Chondrocyte (in vitro differentiated cells): ENCODE measurements around the gene NES. TPM values are rescaled to one million over a fixed set of nuclear protein-coding genes. Genes with fewer than 3 reads are reported as not detected.

Experiments used
- DNase-seq: peaks from one replicate; pipeline ENCODE4 v3.0.0; 2021; ENCODE audit warnings: mixed read lengths, low spot score
- H3K27ac Mint-ChIP-seq: one replicate; pipeline ENCODE4 v1.8.0; 2021; ENCODE audit warnings: mild to moderate bottlenecking, moderate library complexity, mixed read lengths; ENCODE audit not compliant: unreplicated experiment
- H3K27me3 Mint-ChIP-seq: 2 replicates; pipeline ENCODE4 v1.8.0; 2021; ENCODE audit warnings: low read depth, mixed read lengths
- H3K36me3 Mint-ChIP-seq: 2 replicates; pipeline ENCODE4 v1.8.0; 2021; ENCODE audit warnings: low read depth, mixed read lengths
- H3K4me1 Mint-ChIP-seq: 2 replicates; pipeline ENCODE4 v1.8.0; 2021; ENCODE audit warnings: low read depth, mild to moderate bottlenecking, mixed read lengths
- H3K4me3 Mint-ChIP-seq: one replicate; pipeline ENCODE4 v1.8.0; 2021; ENCODE audit warnings: mild to moderate bottlenecking, moderate library complexity, mixed read lengths; ENCODE audit not compliant: unreplicated experiment
- H3K9me3 Mint-ChIP-seq: 2 replicates; pipeline ENCODE4 v1.8.0; 2021; ENCODE audit warnings: low read depth, mixed read lengths
- CTCF ChIP-seq: fragments of 200-600 bp; sonication (generic); IDR thresholded peaks from 2 replicates; pipeline ENCODE4 v1.5.0; 2021; ENCODE audit warnings: antibody characterized with exemption, mild to moderate bottlenecking, moderate library complexity
- total RNA-seq: library from RNA; stranded (reverse); gene quantifications from 3 replicates; pipeline ENCODE4 v1.2.1, GENCODE V29; 2021

The NES gene
- total RNA-seq, 1 donor from 2014 or later, result 6.0 TPM

GRCh38 chr1:156629823-156630449 is 47.3 kb downstream of the NES start:
- no peak for TF ChIP-seq CTCF
- DNase-seq, result no peak
- Mint-ChIP-seq H3K27ac (no peak overlapping the region), H3K36me3 (peaks cover 4% of the 10 kb centered on the region), H3K4me1 (peaks cover 6% of the 10 kb centered on the region), H3K4me3 (no peak overlapping the region), H3K9me3 (no peaks in the 10 kb centered on the region), H3K27me3 (peaks cover 54% of the 10 kb centered on the region)

GRCh38 chr1:156627313-156627880 is 49.8 kb downstream of the NES start:
- H3K27ac Mint-ChIP-seq, result no peak overlapping the region
- no peak for DNase-seq
- no peak overlapping the region for H3K4me3 Mint-ChIP-seq
- H3K9me3 Mint-ChIP-seq, result no peaks in the 10 kb centered on the region
- peak; percentile 78 for TF ChIP-seq CTCF
- H3K36me3 Mint-ChIP-seq, result peaks cover 2% of the 10 kb centered on the region
- H3K27me3 Mint-ChIP-seq, result peaks cover 47% of the 10 kb centered on the region
- H3K4me1 Mint-ChIP-seq, result peaks cover 9% of the 10 kb centered on the region

- TF ChIP-seq CTCF, result peak; percentile 54
- H3K4me3 Mint-ChIP-seq, result no peak overlapping the region
- H3K27ac Mint-ChIP-seq, result no peak overlapping the region
- no peaks in the 10 kb centered on the region for H3K9me3 Mint-ChIP-seq
- DNase-seq, result no peak
- H3K27me3 Mint-ChIP-seq, result peaks cover 44% of the 10 kb centered on the region
- H3K36me3 Mint-ChIP-seq, result peaks cover 2% of the 10 kb centered on the region
- peaks cover 9% of the 10 kb centered on the region for H3K4me1 Mint-ChIP-seq
Measured at GRCh38 chr1:156626079-156626438, 51.1 kb downstream of the NES start.

GRCh38 chr1:156625436-156626078 is 51.6 kb downstream of the NES start:
- Mint-ChIP-seq H3K27me3 (peaks cover 42% of the 10 kb centered on the region), H3K36me3 (peaks cover 2% of the 10 kb centered on the region), H3K27ac (no peak overlapping the region), H3K4me1 (peaks cover 9% of the 10 kb centered on the region), H3K4me3 (peak overlapping the region; percentile 61), H3K9me3 (no peaks in the 10 kb centered on the region)
- no peak for DNase-seq
- TF ChIP-seq CTCF, result peak; percentile 90

- Mint-ChIP-seq H3K9me3 (no peaks in the 10 kb centered on the region), H3K4me1 (peaks cover 9% of the 10 kb centered on the region), H3K36me3 (peaks cover 2% of the 10 kb centered on the region), H3K4me3 (peak overlapping the region; percentile 61), H3K27me3 (peaks cover 47% of the 10 kb centered on the region), H3K27ac (no peak overlapping the region)
- TF ChIP-seq CTCF, result no peak
- DNase-seq, result no peak
Measured at GRCh38 chr1:156624814-156625435, 52.3 kb downstream of the NES start.
